ENCODE measurements around the gene CCHCR1.

CCHCR1 gene

DNA sequence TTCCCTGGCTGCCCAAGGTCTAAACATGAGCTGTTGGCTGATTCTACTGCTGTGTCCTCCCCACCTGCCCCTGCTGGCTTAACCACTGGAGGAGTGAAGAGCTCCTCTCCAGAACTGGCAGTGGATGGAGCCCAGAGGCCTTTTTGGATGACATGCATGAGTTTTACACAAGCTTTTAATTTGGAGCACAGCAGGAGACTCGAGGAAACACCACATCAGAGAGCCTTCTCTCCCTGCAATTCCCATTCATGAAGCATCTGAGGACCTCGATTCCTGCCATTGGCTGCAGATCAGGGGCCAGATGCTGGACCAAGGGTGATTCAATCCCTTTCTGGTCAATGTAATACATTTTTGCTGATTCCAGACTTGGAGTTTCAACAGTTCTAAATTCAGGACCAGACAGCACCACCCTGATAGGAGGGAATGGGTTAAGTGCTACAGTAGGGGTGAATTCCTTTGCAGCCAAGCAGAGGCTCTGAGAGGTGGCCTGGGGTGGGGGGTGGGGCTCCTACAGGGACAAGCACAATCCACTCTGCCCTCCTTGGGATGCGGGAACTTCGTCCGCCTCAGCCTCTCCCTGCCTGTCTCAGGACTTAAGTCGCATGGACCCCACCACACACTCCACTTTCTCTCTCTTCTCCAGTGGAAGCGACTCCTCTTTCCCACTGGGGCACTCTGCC lies 43.6 kb downstream of the CCHCR1 start:
- in situ Hi-C loops (cut with HindIII; ENCODE audit: low sequenced_read_pairs): loop anchor here (5.0 kb wide), 1 partner anchor 33 kb away; no protein-coding TSS in a partner anchor
- H3K4me3 ChIP-seq (ENCODE audit: low read depth, low read length): no peak overlapping the region
- no peak for TF ChIP-seq CTCF (IDR thresholded peaks at IDR 0.05; ENCODE audit: low read depth, low read length, missing control alignments)
- DNase-seq (ENCODE audit: low read depth): peak; percentile 94

GRCh38 chr6:31112478-31112877 lies 45.1 kb downstream of the CCHCR1 start, which contains the start of gene C6orf15:
Gene C6orf15 (minus strand): TSS chr6:31112575. CDS start chr6:31112555, 20 bp downstream.
- in situ Hi-C loops (cut with HindIII; ENCODE audit: low sequenced_read_pairs): loop anchor here (5.0 kb wide), 1 partner anchor 35 kb away; no protein-coding TSS in a partner anchor
- no peak for DNase-seq (ENCODE audit: low read depth)
- no peak within 1 kb of the TSS for H3K4me3 ChIP-seq (ENCODE audit: low read depth, low read length)
- no peak for TF ChIP-seq CTCF (IDR thresholded peaks at IDR 0.05; ENCODE audit: low read depth, low read length, missing control alignments)

- no peak for TF ChIP-seq CTCF (IDR thresholded peaks at IDR 0.05; ENCODE audit: low read depth, low read length, missing control alignments)
- no peak overlapping the region for H3K4me3 ChIP-seq (ENCODE audit: low read depth, low read length)
- in situ Hi-C loops (cut with HindIII; ENCODE audit: low sequenced_read_pairs): loop anchor here (5.0 kb wide), 1 partner anchor 36 kb away; no protein-coding TSS in a partner anchor
- no peak for DNase-seq (ENCODE audit: low read depth)
These were observed 45.9 kb downstream of the CCHCR1 start for GRCh38 chr6:31111712-31112111.

DNA sequence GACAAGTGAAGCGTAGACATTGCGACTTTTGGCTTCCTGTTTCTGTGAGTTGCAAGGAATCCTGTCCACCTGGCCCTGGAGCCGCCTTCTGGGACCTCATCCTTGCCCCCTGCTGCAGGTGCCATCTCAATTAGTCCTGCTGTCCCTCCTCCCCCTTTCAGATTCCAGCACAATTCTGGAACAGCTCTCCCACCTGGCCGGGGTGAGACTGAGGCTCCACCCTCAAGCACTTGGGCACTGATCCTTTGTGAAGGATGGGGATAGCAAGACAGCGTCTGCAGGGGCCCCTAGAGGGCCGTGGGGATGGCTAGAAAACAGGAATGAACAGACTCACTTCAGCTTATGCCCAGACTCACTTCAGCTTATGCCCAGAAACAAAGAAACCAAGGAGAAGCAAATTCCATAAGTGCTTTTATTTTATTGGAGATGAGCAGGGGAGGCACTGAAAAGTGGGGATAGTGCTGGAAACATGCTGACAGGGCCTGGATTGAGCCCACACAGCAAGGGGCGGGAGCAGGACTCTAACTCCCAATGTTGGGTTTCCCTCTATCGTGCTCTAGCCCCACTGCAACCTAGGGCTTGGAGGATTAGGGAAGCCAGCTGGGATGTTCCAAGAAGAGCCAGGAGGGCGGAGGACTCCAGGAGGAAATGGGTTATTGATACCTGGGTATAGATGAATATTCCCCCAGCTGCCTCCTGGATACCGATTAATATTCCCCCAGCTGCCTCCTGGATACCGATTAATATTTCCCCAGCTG lies 46.6 kb downstream of the CCHCR1 start:
- no peak for TF ChIP-seq CTCF (IDR thresholded peaks at IDR 0.05; ENCODE audit: low read depth, low read length, missing control alignments)
- H3K4me3 ChIP-seq (ENCODE audit: low read depth, low read length): no peak overlapping the region
- no peak for DNase-seq (ENCODE audit: low read depth)
- in situ Hi-C loops (cut with HindIII; ENCODE audit: low sequenced_read_pairs): loop anchor here (5.0 kb wide), 1 partner anchor 36 kb away; no protein-coding TSS in a partner anchor

- no peak for TF ChIP-seq CTCF (IDR thresholded peaks at IDR 0.05; ENCODE audit: low read depth, low read length, missing control alignments)
- in situ Hi-C loops (cut with HindIII; ENCODE audit: low sequenced_read_pairs): no loop called here
- H3K4me3 ChIP-seq (ENCODE audit: low read depth, low read length): no peak overlapping the region
- no peak for DNase-seq (ENCODE audit: low read depth)
These were observed 50.5 kb downstream of the CCHCR1 start for GRCh38 chr6:31107052-31107451.

GRCh38 chr6:31103136-31103535 lies 54.5 kb downstream of the CCHCR1 start:
- no peak for TF ChIP-seq CTCF (IDR thresholded peaks at IDR 0.05; ENCODE audit: low read depth, low read length, missing control alignments)
- no peak overlapping the region for H3K4me3 ChIP-seq (ENCODE audit: low read depth, low read length)
- no peak for DNase-seq (ENCODE audit: low read depth)
- in situ Hi-C loops (cut with HindIII; ENCODE audit: low sequenced_read_pairs): no loop called here
